Activated CD4-positive, alpha-beta T cell treated with anti-CD3 and anti-CD28 coated beads, Interleukin-2, amount 50 U/mL, for 1 hour (primary cell): ENCODE data around the gene UPK3A.
"Not testable (repeated sequence)": the region's sequence is repeated elsewhere in the genome, so short reads cannot be mapped to it uniquely, and the experiment has no call there.

Source experiments
- DNase-seq: peaks from one replicate; pipeline ENCODE4 v3.0.0-alpha.2; 2020

Gene UPK3A

DNA sequence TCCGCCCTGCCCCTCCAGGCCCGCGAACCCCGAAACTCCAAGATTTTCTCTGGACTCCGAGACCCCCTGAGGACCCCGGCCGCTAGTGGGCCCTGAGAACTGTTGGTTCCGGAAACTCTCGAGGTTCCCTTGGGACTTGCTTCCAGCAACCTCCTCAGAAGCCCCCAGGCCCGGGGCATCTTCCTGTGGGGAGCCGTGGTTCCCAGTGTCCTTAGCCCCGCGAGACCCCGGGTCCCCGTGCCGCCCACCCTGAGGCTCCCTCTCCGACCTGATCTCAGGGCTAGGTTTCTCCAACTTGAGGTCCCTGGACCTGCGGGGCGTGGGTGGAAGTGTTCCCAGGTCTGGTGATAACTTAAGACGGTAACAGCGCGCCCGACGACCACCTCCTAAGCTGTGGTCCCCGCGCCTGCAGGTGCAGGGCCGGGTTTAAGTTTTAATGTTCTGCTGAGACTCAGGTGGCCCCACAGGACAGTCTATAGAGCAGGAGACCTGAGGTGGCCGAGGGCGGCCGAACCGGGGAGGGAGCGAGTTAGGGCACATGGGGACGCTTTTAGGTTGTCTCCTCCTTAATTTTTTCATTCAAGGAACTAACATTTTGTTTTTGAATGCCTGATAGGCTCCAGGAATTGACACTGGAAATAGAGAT lies 25.7 kb downstream of the UPK3A start:
- no peak for DNase-seq

DNA sequence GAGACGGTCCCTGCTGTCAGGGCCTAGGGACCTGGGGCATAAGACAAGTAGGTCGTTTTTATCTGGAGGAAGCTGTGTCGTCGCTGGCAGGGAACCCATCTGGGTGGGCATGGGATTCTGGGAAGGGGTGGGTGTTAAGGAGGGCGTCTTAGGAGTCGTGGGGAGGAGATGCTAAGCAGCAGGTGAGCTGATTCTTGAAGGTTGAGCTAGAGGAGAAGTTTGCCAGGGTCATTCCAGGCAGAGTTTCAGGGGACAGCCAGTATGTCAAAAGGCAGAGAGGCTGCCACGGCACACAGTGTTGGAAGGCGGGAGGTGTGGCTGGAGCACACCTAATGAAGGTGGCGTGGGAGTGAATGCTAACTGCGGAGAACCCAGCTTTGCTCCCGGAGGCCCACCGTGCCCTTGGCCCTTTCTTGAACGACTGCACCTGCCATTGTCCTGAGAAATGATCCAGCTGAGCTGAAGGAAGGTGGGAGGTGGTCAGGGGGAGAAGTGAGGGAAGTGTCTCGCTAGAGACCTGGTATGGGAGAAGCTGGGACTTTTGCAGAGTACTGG lies 26.3 kb downstream of the UPK3A start:
- DNase-seq, result no peak

DNA sequence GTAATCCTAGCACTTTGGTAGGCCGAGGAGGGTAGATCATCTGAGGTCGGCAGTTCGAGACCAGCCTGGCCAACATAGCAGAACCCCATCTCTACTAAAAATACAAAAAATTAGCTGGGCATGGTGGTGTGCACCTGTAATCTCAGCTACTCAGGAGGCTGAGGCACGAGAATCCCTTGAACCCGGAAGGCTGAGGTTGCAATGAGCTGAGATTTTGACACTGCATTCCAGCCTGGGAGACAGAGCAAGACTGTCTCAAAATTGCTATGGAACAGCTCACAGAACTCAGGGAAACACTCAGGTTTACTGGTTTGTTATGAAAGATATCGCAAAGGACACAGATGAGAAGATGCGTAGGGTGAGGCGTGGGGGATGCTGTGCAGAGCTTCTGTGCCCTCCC lies 27.7 kb downstream of the UPK3A start:
- no peak for DNase-seq

DNA sequence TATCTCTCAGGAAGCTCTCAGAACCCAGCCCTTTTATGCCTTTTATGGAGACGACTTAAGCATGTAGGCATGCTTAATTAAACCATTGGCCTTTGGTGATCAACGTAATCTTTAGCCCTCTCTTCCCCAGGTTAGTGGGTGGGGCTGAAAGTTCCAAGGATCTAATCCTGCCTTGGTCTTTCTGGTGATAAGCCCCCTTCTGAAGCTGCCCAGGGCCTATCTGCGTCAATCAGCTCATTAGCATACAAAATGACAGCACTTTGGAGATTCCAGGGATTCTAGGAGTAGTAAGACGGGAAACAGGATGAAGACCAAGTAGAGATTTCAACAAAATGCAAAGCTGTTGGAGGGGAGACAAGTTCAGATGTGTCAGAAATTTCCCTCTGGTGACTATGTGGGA lies 28.1 kb downstream of the UPK3A start:
- no peak for DNase-seq

DNA sequence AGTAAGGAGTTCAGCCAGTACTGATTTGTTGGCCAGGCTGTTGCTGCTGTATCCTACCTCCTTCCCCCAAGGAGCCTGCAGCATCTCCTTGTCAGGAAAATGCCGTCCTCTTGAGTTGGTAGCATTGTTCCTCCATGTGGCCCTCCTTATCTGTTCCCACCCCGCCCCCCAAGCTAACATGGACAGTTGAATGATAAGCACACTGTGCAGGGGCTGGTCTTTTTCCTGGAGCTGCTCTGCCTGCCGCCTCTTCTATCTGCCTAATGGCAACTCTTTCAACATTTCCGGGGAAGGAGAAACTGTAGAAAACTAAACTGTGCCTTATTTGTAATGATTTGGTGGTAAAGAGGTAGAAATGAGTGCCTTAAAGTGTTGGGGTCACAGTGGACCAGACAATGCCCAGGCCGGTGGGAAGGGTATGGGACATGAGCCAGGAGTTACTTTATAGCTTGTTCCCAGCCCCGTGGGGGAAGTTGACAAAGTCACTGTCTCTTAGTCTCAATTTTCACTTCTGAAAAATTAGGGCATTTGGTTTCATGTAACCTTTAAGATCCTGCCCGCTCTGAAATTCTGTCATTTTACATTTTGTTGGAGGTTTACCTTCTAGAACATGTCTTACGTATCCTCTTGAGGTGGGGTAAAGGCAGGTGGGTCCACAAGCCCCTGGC lies 29.4 kb downstream of the UPK3A start:
- no peak for DNase-seq

DNA sequence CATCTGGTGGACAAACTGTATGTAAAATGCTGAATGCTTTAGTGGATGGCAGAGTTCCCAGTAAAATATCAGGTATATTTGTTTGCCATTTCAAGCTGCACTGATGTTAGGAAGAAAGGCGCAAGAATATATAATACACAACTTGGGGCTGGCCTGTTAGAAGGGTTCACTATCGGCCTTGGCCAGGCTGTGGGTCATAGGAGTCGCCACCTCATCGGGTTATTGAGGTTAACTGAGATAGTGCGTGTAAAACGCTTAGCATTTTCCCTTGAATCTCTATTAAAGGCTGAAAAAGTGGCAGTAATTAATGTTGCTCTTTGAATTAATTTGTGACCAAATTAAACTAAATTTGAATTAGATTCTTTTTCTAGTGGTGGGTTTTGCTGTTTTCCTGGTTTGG lies 30.0 kb downstream of the UPK3A start:
- no peak for DNase-seq

DNA sequence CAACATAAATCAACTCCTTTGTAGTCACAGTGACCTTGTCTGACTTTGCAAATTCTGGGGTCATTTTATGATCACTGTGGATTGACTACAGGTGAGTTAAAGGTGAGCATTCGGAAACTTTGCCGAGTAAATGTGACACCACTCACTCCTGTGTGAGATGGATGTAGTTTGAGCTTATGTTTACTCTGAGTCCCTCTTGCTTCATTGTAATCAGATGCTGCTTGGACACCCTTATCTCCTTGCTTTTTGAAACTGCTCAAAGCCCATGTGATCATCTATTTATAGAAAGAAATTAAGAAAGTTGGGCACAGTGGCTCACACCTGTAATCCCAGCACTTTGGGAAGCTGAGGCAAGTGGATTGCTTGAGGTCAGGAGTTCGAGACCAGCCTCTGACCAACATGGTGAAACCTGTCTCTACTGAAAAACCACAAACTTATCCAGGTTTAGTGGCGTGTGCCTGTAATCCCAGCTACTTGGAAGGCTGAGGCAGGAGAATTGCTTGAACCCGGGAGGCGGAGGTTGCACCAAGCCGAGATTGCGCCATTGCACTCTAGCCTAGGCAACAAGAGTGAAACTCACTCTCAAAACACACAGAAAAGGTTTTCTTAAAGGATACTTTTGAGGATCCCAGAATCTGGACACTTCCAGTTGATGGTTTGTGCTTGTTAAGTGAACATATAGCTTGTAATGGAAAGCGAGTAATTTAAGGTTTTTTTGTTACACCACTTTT lies 32.2 kb downstream of the UPK3A start:
- no peak for DNase-seq

DNA sequence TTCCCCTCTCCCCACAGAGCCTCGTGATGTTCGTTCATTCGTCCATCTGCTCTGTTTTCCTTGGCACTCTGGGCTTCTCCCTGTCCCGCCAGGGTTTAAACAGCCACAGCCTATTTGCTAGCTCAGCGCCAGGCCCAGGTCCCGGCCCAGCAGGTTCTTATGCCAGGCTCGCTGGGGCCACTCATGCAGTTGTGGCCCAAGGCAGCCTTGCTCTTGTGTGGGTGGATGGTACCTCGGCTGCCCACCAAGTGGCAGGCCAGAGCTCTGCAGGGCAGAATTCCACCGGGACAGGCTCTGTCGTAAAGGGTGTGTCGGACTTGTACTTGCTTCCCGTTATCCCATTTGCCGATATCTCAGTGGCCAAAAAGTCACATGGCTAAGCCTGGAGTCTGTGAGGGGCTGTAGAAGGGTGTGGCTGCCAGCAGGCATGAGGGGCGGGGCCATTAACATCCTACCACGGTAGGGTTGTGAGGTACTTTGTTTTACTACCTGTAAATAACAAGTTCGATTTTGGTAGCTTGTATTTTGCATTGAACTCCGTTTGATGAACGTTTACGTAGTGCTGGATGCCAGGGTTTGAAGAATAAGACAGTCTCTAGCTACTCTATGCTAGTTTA lies 32.9 kb downstream of the UPK3A start:
- peak; percentile 51 for DNase-seq

DNA sequence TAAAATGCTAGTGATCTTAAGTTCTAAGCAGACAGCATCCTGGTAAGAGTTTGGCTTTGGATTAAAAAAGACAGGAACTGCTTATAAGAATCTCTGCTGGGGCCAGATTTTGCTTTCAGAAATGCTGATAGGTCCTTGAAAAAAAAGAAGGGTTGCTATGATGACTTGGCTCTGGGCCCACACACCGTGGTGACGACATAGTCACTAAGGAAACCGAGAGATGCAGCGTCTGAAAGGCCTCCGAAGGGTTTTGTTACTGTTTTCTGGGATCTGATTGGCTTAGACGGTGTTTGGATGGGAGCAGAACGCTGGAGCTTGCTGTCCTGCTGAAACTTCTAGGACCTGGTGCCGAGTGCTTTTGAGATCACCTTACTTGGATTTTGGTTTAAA lies 33.4 kb downstream of the UPK3A start:
- peak; percentile 84 for DNase-seq

DNA sequence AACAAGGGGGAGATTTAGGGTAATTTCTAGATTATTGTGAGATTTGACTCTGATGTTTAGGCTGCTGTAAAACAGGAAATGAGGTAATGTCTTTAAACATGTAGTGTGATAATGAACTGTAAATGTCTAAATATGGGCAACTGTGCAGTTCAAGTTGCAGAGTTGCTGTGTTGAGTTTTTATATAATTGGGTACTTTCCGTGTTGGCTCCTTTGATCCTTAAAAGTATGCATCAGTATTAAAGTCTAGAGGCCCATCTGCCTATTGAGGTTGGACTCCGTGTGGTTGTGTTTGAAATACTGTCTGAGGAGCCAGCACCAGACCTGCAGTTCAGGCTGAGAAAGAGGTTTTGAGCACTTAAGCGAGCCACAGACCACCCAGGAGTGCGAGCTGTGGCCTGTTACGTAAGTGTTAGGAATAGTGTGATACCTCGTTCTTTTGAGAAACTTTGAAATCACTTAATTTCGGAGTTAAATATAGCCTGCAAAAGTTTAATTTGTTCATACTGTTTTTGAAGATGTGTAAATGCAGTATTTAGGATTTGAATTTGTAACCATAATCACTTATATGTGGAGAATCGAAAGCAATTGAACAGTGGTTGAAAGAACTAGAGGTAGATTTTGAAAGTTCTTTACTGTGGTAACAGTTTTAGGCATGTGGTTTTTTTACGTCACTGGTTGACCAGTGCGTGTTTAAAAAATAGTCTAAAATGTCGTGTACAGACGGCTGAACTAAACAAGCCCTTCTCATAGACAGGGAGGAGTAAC lies 34.0 kb downstream of the UPK3A start:
- DNase-seq, result peak; percentile 52

DNA sequence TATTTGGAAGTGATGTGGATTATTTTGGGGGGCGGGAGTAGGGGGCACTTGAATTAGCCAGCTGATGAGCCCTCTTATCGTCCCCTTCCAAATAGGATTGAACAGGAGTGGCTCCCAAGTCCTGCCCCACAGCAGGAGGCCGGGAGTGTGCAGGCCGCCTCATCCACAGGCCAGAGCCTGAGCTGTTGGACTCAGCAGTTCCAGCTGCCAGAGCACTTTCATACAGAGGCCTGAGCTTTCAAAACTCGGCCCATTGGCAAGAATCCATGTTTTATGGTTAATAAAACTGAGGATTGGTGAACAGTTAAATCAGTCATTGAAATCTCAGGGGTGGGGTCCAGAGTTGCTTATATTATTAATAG lies 34.6 kb downstream of the UPK3A start:
- DNase-seq, result peak; percentile 15

DNA sequence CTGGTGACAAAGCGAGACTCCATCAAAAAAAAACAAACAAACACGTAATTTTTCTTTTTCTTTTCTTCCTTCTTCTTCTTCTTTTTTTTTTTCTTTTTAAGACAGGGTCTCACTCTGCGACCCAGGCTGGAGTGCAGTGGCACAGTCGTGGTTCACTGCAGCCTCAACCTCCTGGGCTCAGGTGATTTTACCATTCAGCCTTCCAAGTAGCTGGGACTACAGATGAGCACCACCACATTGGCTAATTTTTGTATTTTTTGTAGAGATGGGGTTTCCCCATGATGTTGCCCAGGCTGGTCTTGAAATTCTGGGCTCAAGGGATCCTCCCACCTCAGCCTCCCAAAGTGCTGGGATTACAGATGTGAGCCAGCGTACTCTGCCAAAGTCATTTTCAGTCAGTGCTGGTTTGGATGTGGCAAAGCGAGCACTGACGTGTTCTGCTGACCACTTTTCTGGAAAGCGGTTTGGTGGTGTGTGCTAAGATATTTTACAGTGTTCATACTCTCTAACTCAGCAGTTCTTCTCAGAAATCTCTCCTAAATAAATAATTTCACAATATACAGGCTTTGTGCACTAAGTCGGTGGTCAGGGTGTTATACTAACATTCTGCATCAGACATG lies 35.7 kb downstream of the UPK3A start:
- DNase-seq, result no peak

DNA sequence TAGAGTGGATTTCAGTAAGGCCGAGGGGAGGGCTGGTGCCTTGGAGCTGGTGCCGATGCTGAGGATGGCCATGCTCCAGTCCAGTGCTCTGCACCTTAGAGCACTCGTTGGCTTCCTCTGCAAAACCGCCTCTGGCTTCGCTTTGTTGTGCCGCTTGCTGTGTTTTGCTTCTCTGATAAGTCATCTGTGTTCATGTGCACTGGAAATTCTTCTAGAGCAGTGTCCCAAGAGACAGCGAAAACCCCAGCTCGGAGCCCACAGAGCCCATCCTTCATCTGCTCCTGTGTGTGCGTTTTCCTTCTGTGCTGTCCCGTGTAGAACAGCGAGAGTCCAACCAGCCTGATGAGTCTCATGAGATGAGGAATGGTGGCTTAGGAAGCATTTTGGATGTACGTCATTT lies 37.1 kb downstream of the UPK3A start:
- DNase-seq, result no peak

DNA sequence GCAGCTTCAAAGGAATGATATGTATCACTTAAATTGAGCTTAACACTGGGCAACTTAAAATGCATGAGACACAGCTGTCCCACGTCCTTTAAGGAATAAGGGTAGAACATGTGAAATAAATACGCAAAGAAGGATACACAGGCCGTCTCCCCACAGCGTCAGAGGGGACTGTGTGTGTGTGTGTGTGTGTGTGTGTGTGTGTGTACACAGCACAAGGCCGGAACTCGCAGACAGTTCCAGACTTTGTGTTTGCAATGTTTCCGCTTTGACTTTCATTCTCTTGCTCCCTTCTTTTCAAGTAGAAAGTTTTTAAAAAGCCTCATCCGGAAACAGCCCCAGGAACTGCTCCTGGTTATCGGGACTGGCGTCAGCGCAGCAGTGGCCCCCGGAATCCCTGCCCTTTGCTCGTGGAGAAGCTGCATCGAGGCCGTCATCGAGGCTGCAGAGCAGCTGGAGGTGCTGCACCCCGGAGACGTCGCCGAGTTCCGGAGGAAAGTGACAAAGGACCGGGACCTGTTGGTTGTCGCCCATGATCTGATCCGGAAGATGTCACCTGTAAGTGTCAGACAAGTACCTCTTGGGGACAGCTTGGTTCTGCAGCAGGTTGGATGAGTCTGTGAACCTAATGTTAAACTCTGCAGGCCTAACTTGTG lies 38.2 kb downstream of the UPK3A start:
- no peak for DNase-seq

DNA sequence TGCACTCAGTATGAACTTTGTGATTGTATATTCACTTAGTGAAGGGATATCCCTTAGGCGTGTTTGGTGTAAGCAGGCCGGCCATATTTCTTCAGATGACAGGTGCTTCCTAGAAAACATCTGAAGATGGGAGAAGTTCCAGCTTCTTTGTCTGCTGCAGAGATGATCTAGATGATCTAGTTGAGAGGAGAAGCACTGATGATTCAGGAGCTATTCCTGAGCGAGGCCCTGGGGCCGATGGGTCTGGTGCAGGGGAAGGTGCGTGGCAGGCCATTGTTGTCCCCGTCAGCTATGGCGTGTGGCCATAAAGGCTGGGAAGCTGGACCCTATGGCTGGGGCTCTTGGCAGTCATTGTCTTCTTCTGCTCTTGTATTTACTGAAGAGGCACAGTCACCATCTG lies 38.9 kb downstream of the UPK3A start:
- no peak for DNase-seq

DNA sequence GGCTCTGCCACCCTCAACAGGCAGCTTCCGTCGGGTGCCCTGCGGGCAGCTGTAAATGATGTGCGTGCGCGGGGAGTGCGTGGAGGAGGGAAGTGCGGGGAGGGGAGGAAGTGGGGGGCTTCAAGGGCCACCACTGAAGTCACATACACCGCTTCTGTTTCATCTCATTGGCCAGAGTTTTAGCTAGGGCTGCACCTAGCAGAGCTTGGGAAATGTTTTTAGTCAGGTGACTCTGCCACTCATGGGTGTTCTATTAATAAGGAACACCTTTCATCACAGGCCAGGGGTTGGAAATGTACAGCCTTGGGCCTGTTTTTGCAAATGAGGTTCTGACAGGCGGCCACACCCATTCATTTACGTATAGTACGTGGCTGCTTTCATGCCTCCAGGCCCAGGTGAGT lies 39.6 kb downstream of the UPK3A start:
- no peak for DNase-seq

DNA sequence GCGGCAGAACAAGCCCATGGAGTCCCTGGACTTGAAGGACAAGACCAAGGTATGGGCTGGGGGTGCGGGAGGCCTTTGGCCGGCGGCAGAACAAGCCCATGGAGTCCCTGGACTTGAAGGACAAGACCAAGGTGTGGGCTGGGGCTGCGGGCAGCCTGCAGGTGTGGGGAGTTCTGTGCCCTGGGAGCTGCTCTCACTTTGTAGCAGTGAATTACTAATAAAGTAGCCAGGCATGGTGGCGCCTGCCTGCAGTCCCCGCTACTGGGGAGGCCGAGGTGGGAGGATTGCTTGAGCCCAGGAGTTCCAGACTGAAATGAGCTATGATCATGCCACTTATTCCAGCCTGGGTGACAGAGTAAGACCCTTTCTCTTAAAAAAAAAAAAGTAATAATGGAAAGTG lies 43.5 kb downstream of the UPK3A start:
- DNase-seq, result not testable (repeated sequence)

DNA sequence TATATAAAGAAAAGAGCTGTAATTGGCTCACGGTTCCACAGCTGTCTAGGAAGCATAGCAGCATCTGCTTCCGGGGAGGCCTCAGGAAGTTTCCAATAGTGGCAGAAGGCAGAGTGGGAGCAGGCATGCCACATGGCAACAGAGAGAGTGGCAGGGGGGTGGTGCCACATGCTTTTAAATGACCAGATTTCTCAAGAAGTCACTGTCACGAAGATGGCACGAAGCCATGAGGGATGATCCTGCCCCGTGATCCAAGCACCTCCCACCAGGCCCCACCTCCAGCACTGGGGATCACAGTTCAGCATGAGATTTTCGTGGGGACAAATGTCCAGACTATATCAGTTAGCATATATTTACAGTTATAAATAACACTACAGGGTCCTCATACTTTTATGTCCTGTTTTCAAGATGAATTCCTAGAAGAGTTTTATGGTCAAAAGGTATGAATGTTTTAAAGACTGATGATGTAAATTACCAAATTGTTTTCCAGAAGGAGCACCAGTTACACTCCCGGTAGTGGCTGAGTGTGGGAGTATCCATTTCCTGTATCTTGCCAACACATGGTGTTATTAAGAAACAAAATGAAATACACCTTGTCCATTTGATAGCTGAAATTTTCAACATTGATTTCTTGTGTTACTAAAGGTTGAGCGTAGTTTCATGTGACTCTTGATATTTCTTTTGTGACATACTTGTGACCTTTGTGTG lies 44.2 kb downstream of the UPK3A start:
- no peak for DNase-seq

DNA sequence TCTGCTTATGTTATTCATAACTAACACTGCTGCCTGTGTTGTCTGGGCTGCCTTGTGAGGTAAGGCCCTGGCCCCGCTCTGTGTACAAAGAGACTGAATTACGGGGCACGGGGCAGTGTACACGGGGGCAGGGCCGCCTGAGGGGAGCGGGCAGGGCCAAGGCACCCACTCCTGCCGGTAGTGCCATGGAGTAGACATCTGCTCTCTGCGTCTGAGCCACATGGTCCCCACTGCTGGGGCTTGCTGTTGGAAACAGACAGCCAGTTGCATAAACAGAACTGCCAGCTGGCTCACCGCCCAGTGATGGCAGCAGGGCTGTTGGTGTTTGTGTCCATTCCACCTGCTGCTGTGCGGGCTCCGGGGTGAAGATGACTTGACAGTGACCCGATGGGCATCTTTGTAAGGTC lies 44.8 kb downstream of the UPK3A start:
- DNase-seq, result no peak

DNA sequence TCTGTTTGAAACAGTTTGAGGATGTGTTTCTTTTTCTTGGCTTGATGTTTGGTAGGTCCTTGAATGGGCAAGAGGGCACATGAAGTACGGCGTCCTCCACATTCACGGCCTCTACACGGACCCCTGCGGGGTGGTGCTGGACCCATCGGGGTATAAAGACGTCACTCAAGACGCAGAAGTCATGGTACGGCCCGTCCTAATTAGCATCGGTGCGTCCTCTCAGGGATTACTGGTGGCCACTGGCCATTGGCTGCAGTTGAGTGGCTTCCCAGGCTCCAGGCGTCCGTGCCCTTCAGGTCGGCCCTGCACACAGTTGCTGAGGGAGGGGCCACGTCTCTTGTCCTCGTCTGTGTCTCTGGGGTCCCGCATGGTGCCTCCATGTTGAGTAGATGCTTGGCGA lies 45.8 kb downstream of the UPK3A start:
- DNase-seq, result no peak

DNA sequence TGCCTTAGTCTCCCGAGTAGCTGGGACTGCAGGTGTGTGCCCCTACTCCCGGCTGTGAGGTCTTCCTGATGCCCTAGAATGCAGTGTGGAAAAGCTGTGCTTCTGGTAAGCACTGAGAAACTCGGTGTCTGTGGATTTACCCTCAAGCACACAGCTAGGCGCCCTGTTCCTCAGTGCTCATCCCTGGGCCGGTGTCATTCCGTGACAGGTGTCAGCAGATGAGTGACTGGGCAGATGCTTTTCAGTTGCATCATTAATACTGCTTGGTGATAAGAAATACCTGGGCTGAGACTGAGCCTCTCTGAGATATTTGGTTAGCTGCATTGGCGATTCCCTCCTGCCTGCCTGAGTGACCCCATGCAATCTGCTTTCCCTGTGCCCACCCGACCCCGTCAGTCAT lies 46.7 kb downstream of the UPK3A start:
- no peak for DNase-seq
